GM13977 (cell line): Measurements from ENCODE around the gene DBNDD2.

Source experiments
- DNase-seq: peaks from one replicate; pipeline ENCODE4 v3.0.0; 2012; ENCODE audit warnings: low spot score
- CTCF ChIP-seq: IDR thresholded peaks from 2 replicates; pipeline ENCODE4 v1.5.1; 2012; ENCODE audit warnings: mild to moderate bottlenecking, control low read depth; ENCODE audit not compliant: insufficient read depth; ENCODE audit errors: extremely low read depth, missing control alignments
- in situ Hi-C: fragments of 300-500 bp; cut with MboI; formaldehyde crosslinking; loops from one replicate; pipeline ENCODE4 v1.12.0; 2022; ENCODE audit warnings: low sequenced_read_pairs, low pct_unique_long_range_greater_than_20kb, mixed read lengths, inconsistent platforms; ENCODE audit not compliant: unreplicated experiment

Gene DBNDD2

GRCh38 chr20:45444050-45444449 is 36.0 kb downstream of the DBNDD2 start:
- DNase-seq: no peak
- no peak for TF ChIP-seq CTCF
- in situ Hi-C loops: loop anchor here (5.0 kb wide), 1 partner anchor 87 kb away; no protein-coding TSS in a partner anchor

GRCh38 chr20:45445805-45446562 is 37.9 kb downstream of the DBNDD2 start:
- DNase-seq: peak; percentile 43
- TF ChIP-seq CTCF: peak; percentile 65
- in situ Hi-C loops: no loop called here

- no peak for DNase-seq
- in situ Hi-C loops: no loop called here
- TF ChIP-seq CTCF: no peak
Measured at GRCh38 chr20:45448270-45448669, 40.2 kb downstream of the DBNDD2 start.

GRCh38 chr20:45449528-45449927 is 41.4 kb downstream of the DBNDD2 start:
- no peak for TF ChIP-seq CTCF
- in situ Hi-C loops: no loop called here
- DNase-seq: no peak

- peak; percentile 64 for TF ChIP-seq CTCF
- DNase-seq: peak; percentile 43
- in situ Hi-C loops: loop anchor here (25.0 kb wide), 1 partner anchor 312 kb away; no protein-coding TSS in a partner anchor
Measured at GRCh38 chr20:45450097-45450818, 42.2 kb downstream of the DBNDD2 start.

- TF ChIP-seq CTCF: no peak
- no peak for DNase-seq
- in situ Hi-C loops: loop anchor here (25.0 kb wide), 1 partner anchor 310 kb away; no protein-coding TSS in a partner anchor
Measured at GRCh38 chr20:45452238-45452637, 44.1 kb downstream of the DBNDD2 start.
